Measurements from ENCODE around the gene TAS1R1.

TAS1R1 gene

GRCh38 chr1:6554907-6555778, at the start of gene TAS1R1:
Gene TAS1R1, plus strand, starts transcription at chr1:6555307. Its CDS starts 67 bp downstream, at chr1:6555374.
- DNase-seq = no peak

- DNase-seq = no peak
These were observed 49.5 kb upstream of the TAS1R1 start for GRCh38 chr1:6505367-6506209.

DNA sequence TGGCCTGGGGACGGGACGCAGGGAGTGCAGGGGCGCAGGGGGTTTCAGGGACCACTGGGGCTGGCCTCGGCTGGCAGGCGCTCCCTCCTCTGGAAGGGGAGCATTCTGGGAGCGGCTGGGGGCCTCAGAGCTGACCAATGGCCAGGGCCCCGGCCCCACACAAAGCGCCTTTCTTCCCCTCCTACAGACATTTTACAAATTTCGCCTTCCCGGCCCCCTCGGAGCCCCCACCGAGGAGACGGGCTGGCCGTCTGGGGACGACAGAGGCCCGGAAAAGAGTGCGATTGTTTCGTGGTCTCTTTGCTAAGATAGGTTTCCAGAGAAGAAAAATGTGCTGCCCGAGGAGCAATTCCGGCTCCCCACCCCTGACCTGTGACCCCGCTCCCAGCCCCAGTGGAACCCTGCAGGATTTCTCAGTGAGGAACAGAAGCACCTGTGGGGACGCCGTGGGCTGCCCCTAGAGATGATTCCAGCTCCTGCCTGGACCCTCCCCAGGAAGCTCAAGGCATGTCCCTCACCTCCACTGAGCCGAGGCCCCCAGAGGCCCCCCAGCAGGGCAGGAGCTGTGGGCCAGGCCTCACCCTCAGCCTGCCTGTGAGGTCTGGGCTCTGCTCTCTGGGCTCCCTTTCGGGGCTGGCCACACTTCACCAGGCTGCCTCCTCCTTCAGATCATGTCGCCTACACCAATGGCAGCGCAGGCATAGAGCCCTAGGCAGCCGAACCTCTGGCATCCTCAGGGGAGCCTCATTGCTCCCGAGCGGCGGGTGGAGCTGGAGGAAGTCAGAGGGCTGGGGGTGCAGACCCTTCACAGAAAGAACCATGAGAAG, 48.7 kb upstream of the TAS1R1 start:
- DNase-seq = no peak

- no peak for DNase-seq
These were observed 48.1 kb upstream of the TAS1R1 start for GRCh38 chr1:6507037-6507428.

DNA sequence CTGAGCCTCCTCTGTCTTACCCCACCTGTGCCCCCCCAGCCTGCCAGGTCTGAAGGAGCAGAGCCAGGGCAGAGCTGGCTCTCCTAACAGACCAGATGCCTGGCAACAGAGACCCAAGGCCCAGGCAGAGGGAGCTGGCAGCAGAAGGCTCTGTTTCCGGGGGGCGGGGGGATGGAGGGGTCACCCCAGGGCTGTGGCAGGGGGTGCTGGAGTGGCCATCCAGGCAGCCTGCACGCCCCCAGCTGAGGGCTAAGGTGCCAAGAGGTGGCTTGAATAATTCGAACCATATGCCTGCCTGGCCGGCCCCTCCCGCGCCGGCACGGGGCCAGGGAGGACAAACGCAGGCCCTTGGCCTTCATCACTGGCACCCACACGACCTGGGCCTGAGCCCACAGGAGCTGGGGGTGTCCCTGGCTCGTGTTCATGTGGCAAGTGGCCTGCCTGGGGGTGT, 47.6 kb upstream of the TAS1R1 start:
- no peak for DNase-seq

DNA sequence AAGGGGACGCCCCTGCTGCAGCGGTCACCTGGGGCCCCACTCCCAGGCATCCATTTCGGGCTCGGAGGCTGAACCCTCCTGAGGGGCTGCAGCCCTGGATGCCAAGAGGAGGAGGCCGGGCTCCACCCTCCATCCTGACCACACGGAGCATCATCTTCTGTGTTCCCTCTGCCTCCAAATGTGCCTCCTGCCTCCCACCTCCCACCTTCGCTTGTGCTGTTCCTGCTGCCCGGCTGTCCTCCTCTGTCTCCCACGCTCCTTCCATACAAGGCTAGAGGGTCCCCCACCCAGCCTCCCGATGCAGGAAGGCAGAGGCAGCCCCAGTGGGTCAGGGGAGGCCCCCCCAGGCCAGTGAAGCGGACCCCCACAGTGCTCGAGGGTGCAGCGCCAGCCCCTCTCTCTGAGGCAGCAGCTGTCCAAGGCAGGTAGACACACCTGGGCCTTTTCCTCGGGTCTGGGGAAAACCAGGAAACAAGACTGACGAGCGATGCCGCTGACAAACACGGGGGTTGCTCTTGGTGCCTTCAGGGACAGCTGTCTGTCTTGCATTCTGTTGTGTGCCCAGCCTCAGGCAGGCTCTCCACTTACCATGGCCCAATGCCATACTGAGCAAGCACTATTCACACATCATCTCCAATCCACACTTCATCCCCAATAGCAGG, 46.8 kb upstream of the TAS1R1 start:
- DNase-seq = no peak

- no peak for DNase-seq
These were observed 46.3 kb upstream of the TAS1R1 start for GRCh38 chr1:6508816-6509189.

GRCh38 chr1:6509220-6509918, 45.7 kb upstream of the TAS1R1 start:
- DNase-seq = no peak

DNA sequence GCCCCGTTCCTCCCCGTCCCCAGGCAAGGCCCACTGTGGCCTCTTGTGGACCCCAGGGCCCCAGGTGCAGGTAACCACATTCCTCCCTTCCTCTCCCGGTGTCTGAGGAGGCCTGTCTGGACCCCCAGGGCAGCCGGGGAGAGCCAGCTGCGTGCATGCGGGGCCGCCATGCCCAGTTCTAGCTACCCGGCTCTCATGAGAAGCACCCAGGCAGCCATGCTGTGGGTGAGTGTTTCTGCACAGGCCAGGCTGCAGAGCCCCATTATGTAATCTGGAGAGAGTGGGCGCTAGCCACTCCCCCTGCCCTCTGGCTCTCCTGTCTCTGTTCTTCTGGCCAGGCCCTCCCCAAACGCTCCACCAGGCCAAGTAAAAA, 45.2 kb upstream of the TAS1R1 start:
- no peak for DNase-seq

GRCh38 chr1:6510493-6510892, 44.6 kb upstream of the TAS1R1 start:
- no peak for DNase-seq

DNA sequence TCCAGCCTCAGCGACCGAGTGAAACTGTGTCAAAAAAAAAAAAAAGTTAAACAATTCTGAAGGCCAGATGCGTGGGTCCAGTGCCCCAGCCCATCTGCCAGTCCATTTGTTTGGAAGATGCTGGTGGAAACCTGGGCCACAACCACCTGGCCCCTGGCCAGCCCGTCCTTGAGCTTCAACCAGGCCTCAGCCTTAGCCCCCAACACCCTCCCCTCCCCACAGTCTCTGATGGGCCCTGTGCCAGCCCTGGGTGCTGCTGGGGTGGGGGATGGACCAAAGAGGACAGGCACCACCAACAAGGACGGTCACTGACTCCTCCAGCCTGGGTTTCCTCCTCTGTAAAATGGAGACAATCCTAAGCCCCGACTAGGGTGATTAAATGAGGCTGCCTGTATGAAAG, 44.1 kb upstream of the TAS1R1 start:
- DNase-seq = no peak

DNA sequence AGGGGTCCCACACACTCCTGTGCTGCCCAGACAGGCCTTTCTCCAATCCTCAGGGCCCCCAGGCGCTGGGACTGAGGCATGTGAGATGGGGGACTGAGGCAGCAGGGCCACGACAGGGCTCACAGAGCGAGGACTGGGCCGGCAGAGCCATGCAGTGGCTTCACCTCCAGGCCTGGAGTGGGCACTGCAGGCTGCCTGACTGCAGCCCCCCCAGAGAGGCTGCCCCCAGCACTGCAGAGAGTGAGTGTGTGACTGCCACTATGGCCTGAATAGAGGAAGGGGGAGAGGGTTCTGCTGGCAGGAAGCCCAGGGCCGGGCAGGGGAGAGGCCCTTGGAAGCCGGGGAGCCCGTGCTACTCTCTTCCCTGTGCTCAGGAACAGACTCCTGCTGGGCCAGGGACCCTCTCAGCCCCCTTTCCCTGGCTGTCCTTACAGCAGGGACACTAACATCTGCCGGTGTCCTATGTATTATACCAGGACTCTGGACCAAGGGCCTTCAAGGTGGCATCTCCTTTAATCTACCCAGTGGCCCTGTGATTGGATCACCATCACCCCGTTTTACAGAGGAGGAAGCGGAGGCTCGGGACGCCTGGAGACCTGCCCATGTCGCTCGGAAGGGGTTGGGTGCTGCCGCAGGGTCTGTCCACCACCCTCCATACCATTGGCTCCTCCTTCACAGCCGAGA, 43.4 kb upstream of the TAS1R1 start:
- no peak for DNase-seq

DNA sequence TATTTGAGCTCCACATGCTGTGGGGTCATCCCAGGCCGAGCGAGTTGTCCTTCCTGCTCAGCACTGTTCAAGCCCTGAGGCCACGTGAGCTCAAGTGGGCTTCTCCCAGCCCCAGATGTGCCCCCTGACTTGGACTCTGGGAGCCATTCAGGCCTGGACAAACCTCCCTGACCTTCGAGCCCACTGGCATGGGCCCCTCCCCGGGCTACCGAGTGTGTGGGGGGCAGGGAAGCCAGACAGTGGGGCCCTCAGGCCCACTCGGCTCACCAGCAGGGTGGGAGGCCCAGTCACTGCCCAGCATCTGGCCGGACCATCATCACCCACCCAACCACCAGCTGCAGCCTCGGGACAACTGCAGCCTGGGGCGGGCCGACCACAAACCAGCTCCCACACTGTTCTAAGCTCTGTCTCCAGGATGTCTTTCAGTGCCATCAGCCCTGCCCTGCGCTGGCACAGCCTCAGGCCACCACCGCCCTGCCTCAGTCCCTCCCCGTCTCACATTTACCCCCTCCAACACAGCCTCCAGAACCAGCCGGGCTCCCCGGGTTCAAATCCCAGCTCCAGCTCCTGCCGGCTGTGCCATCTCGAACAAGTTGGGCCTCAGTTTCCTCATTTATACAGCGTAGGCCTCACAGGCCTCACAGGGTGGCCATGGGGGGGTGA, 42.7 kb upstream of the TAS1R1 start:
- DNase-seq = no peak

DNA sequence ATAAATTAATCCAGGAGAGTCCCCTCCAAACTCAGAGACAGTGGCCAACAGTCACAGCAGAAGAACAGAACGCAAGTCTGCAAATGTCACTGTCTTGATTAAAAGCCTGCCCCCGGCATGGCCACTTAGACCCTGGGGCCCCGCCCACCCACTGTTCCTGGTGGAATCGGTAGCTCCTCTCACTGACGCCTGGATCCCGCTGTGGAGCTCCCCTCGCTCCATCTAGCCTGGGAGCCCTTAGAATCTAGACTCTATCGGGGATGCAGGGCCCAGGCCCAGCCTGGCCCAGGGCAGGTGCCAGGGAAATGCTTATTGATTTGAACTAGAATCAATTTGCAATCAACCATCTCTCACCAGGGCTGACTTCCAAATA, 42.2 kb upstream of the TAS1R1 start:
- no peak for DNase-seq

DNA sequence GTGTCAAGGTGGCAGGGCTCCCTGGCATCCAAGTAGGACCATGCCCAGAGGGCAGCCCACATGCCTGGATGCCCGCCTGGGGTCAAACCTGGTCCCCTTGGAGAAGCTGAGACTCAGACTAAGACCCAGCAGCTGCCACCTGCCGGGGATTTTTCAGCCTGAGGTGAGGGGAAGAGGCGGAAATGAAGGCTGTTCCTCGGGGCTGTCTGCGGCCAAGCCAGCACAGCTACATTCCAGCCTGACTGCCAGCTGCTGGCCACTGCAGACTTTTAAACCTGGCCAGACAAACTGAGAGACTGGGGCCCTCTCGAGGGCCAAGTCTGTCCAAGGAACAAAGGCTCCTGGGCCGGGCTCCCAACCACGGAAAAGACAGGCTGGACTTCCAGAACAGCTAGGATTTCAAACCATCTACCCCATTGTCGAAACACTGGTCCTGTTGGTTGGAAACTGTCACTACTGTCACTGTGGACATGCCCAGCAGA, 41.7 kb upstream of the TAS1R1 start:
- DNase-seq = no peak

DNA sequence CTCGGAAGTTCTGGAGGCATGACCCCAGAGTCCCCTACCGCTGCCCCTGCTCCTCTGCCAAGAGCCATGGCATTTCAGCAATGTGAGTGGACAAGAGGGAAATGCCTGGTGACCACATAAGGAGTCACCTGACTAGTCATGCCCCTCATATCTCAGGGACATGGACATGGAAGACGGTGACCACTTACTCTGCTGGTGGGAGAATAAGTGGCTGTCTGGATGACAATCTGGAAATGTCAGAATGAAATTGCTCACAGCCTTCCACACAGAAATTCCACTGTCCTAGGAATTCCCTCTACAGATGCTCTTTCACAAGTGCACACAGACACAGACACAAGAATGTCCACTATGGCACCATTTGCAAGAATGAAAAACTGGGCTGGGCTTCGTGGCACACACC, 39.3 kb upstream of the TAS1R1 start:
- no peak for DNase-seq

DNA sequence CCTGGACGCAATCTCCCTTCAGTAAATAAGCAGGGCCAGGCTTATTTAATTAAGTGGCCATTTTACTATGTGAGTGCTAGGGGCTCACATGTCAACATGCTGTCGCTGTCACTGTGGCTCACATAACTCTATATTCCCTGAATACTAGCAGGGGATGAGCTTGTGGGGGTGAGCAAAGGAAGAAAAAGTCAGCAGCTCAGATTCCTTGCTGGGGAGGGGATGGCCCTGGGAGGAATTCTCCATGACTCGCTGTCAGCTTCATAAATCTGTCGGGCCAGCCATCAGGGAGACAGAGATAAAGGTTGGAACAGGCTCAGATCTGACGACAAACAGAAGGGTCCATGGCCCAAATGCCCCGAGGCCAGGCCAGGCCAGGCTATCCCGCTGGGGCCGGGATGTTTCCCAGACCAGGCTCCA, 37.7 kb upstream of the TAS1R1 start:
- no peak for DNase-seq

DNA sequence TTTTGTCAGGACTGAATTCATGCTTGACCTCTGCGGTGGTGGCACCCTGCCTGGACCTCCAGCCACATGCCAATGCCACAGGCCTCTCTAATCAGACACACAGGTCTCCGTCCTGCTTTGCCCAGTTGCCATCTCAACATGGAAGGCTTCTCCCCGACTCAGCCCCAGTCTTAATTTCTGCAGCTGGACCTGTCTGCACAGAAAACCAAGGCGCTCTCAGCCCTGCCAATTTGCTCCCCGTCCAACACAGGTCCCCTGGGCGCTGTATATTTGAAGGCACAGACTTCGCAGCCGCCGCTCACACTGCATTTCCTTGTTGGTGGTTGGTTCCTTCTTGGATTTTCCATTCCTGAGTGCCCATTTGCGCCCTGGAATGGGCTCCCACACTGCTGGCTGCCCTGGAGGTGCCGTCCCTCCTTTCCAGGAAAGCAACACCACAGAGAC, 35.6 kb upstream of the TAS1R1 start:
- DNase-seq = no peak

GRCh38 chr1:6519935-6520671, 35.0 kb upstream of the TAS1R1 start:
- DNase-seq = no peak

GRCh38 chr1:6521536-6521935, 33.6 kb upstream of the TAS1R1 start:
- DNase-seq = no peak

Data from SIG-M5 (cell line).